Measurements from ENCODE around the gene CC2D1A.

DNA sequence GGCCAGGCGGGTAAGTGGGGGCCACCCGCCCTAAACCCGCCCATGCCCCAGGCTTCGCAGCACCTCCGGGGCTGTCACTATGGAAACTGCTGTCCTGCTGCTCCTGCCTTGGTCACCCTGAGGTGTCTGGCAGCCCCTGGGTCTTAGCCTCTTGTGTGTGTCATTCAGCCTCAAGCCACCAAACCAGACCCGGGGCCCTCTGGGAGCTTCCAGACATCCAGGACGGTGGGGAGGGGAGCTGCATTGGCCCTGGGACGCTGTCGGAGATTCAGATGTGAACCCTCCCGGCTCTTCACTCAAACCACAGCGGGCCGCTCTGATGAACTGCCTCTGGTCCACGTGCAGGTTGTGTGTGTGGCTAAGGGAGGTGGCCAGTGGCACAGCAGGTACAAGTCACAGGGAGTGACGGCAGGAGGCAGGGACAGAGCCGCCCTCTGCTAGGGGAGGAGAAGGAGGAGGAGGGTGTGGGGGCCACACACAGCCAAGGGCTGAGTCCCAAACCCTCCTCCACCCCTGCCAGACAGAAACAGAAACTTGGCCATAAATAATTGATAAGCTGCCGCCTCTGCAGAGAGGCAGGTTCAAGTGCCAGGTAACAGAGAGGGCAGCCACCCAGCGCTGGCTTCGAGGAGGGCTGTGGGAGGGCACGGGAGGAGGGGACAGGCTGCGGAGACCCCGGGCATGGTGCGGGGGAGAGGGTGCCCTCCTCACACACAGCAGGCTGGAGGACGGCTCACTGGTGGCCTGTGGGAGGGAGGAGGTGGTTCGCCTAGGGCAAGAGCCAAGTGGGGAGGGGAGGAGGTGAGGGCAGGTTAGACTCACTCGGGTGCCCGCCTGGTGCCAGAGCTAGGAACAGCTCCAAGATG is 21.0 kb upstream of the CC2D1A start:
- TF ChIP-seq JUND (IDR thresholded peaks at IDR 0.05): no peak
- TF ChIP-seq, protein P1, sequence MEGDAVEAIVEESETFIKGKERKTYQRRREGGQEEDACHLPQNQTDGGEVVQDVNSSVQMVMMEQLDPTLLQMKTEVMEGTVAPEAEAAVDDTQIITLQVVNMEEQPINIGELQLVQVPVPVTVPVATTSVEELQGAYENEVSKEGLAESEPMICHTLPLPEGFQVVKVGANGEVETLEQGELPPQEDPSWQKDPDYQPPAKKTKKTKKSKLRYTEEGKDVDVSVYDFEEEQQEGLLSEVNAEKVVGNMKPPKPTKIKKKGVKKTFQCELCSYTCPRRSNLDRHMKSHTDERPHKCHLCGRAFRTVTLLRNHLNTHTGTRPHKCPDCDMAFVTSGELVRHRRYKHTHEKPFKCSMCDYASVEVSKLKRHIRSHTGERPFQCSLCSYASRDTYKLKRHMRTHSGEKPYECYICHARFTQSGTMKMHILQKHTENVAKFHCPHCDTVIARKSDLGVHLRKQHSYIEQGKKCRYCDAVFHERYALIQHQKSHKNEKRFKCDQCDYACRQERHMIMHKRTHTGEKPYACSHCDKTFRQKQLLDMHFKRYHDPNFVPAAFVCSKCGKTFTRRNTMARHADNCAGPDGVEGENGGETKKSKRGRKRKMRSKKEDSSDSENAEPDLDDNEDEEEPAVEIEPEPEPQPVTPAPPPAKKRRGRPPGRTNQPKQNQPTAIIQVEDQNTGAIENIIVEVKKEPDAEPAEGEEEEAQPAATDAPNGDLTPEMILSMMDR (IDR thresholded peaks at IDR 0.05; ENCODE audit: low read depth, low read length, missing input control): no peak
- TF ChIP-seq TAF1 (conservative IDR thresholded peaks at IDR 0.05): no peak
- TF ChIP-seq GABPA (IDR thresholded peaks at IDR 0.05 in 1 of 2, conservative IDR thresholded peaks at IDR 0.05 in 1 of 2): no peak
- TF ChIP-seq, protein P2, sequence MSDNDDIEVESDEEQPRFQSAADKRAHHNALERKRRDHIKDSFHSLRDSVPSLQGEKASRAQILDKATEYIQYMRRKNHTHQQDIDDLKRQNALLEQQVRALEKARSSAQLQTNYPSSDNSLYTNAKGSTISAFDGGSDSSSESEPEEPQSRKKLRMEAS (IDR thresholded peaks at IDR 0.05): no peak

Data from liver (tissue), 3 donors.